ENCODE measurements around the gene FBXL17. TPM values are rescaled to one million over a fixed set of nuclear protein-coding genes. Genes with fewer than 3 reads are reported as not detected.

Gene FBXL17
- polyA plus RNA-seq, 2 of the 4 experiments (the other 2 are of a cell fraction), result 8.7 to 9.1 TPM

- no peak overlapping the region for H3K4me2 ChIP-seq
- no peak overlapping the region for H3K27ac ChIP-seq
- DNase-seq (ENCODE audit: low read depth in 1 of 2, low spot score in 1 of 2) (no peak), ATAC-seq (no peak), FAIRE-seq (no peak)
- no peak for TF ChIP-seq NFE2L2 (conservative IDR thresholded peaks at IDR 0.05; ENCODE audit: low read length)
- TF ChIP-seq EHMT2 (IDR thresholded peaks at IDR 0.05; ENCODE audit: low read depth), result no peak
- TF ChIP-seq ESRRA (IDR thresholded peaks at IDR 0.05; ENCODE audit: borderline replicate concordance, low read length), result no peak
- no peak for TF ChIP-seq BCL3 (IDR thresholded peaks at IDR 0.05)
- no peak for TF ChIP-seq HOXA7 (CRISPR knock-in tag; IDR thresholded peaks at IDR 0.05)
- TF ChIP-seq SMC3 (IDR thresholded peaks at IDR 0.05), result no peak
- no peak for TF ChIP-seq FOSL2 (IDR thresholded peaks at IDR 0.05)
- no peak for TF ChIP-seq FOSL2 (CRISPR knock-in tag; IDR thresholded peaks at IDR 0.05)
- ChIA-PET CTCF (no interaction called here), POLR2A (no interaction called here)
- WGBS (ENCODE audit: missing lambda C conversion rate), result 87% methylated on average over 3 of the region's 3 CpGs
- H3K4me1 ChIP-seq, result no peaks in the 10 kb centered on the region
- no peaks in the 10 kb centered on the region for H3K9me3 ChIP-seq
- H3K4me3 ChIP-seq, result no peak overlapping the region
These were observed 279.4 kb downstream of the FBXL17 start for GRCh38 chr5:108102463-108102862.

GRCh38 chr5:108101821-108102220, 280.1 kb downstream of the FBXL17 start:
- 82% methylated on average over 3 of the region's 3 CpGs for WGBS (ENCODE audit: missing lambda C conversion rate)
- ATAC-seq, result no peak
- Histone ChIP-seq H3K4me2 (no peak overlapping the region), H3K27ac (no peak overlapping the region), H3K4me1 (no peaks in the 10 kb centered on the region), H3K4me3 (no peak overlapping the region), H3K9me3 (no peaks in the 10 kb centered on the region)
- ChIA-PET POLR2A (no interaction called here), CTCF (interaction anchor here (1.4 kb wide), 1 partner anchor 12 kb away, joined by 3 read pairs; no protein-coding TSS in a partner anchor)
- DNase-seq (ENCODE audit: low read depth in 1 of 2, low spot score in 1 of 2), result no peak
- no peak for FAIRE-seq
- TF ChIP-seq BHLHE40 (IDR thresholded peaks at IDR 0.05; ENCODE audit: low read depth, low read length) (no peak), SREBF2 (IDR thresholded peaks at IDR 0.05) (no peak), NR3C1 (IDR thresholded peaks at IDR 0.05) (no peak), KDM1A (IDR thresholded peaks at IDR 0.05; ENCODE audit: low read depth) (no peak), E2F6 (IDR thresholded peaks at IDR 0.05; ENCODE audit: borderline replicate concordance, low read depth) (no peak), JUNB (IDR thresholded peaks at IDR 0.05) (no peak)

GRCh38 chr5:108101130-108101529, 280.8 kb downstream of the FBXL17 start:
- ChIA-PET POLR2A (no interaction called here), CTCF (interaction anchor here (1.4 kb wide), 1 partner anchor 11 kb away, joined by 3 read pairs; no protein-coding TSS in a partner anchor)
- H3K9me3 ChIP-seq, result no peaks in the 10 kb centered on the region
- H3K4me2 ChIP-seq, result no peak overlapping the region
- ATAC-seq (no peak), DNase-seq (ENCODE audit: low read depth in 1 of 2, low spot score in 1 of 2) (no peak), FAIRE-seq (no peak)
- no peak for TF ChIP-seq JUN (IDR thresholded peaks at IDR 0.05)
- no peak overlapping the region for H3K27ac ChIP-seq
- no peaks in the 10 kb centered on the region for H3K4me1 ChIP-seq
- H3K4me3 ChIP-seq, result no peak overlapping the region
- WGBS (ENCODE audit: missing lambda C conversion rate), result 86% methylated on average over 1 of the region's 1 CpG

- no peak for TF ChIP-seq JUN (IDR thresholded peaks at IDR 0.05)
- TF ChIP-seq ELK1 (IDR thresholded peaks at IDR 0.05; ENCODE audit: low read depth, low read length), result no peak
- no peak for TF ChIP-seq CBX2 (IDR thresholded peaks at IDR 0.05; ENCODE audit: borderline replicate concordance, low read depth)
- TF ChIP-seq NR3C1 (IDR thresholded peaks at IDR 0.05), result no peak
- no peak for TF ChIP-seq JUNB (IDR thresholded peaks at IDR 0.05)
- TF ChIP-seq USF2 (IDR thresholded peaks at IDR 0.05), result no peak
- TF ChIP-seq GATA3 (IDR thresholded peaks at IDR 0.05; ENCODE audit: borderline replicate concordance), result no peak
- TF ChIP-seq ESRRA (IDR thresholded peaks at IDR 0.05; ENCODE audit: borderline replicate concordance, low read length), result no peak
- TF ChIP-seq MYC (IDR thresholded peaks at IDR 0.05; ENCODE audit: borderline replicate concordance, low read length), result no peak
- TF ChIP-seq HOXA7 (CRISPR knock-in tag; IDR thresholded peaks at IDR 0.05), result no peak
- no peak for TF ChIP-seq CHD2 (IDR thresholded peaks at IDR 0.05; ENCODE audit: low read length, partially characterized antibody)
- TF ChIP-seq HES2 (IDR thresholded peaks at IDR 0.05), result no peak
- no peak for TF ChIP-seq RARB (CRISPR knock-in tag; IDR thresholded peaks at IDR 0.05)
- no peak for TF ChIP-seq NFE2L2 (conservative IDR thresholded peaks at IDR 0.05; ENCODE audit: low read length)
- no peak for DNase-seq (ENCODE audit: low read depth in 1 of 2, low spot score in 1 of 2)
- no peak for ATAC-seq
- ChIA-PET POLR2A (no interaction called here), CTCF (no interaction called here)
- 71% methylated on average over 1 of the region's 1 CpG for WGBS (ENCODE audit: missing lambda C conversion rate)
- no peak for FAIRE-seq
- no peaks in the 10 kb centered on the region for H3K9me3 ChIP-seq
- no peak overlapping the region for H3K27ac ChIP-seq
- H3K4me2 ChIP-seq, result no peak overlapping the region
- no peak overlapping the region for H3K4me3 ChIP-seq
- no peaks in the 10 kb centered on the region for H3K4me1 ChIP-seq
These were observed 287.1 kb downstream of the FBXL17 start for GRCh38 chr5:108094800-108095199.

Data from A549 (cell line).